Measurements from ENCODE around the gene MACROD2. TPM values are rescaled to one million over a fixed set of nuclear protein-coding genes. Genes with fewer than 3 reads are reported as not detected.

Gene MACROD2
- total and polyA plus RNA-seq, 11 donors = 0.54 to 5.4 (median 2.4) TPM

DNA sequence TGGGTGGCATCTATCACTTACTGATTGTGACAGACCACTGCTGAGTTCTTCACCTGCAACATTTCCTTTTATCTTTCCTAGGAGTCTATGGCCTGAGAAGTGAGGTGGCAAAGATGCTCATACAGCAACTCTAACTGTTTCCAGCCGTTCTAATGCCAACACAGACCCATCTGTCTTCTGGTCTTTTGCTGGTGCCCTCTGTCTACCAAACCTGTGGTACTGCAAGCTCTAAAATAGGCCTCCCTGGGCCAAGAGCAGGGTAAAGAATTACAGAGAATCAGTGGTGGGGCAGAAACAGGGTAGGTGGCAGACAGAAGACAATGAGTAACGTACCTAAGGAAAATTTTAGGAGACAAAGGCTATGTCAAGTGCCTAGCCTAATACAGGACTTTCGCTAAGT, 953.1 kb downstream of the MACROD2 start:
- Histone ChIP-seq H3K4me3 (no peak overlapping the region), H3K36me3 (no peaks in the 10 kb centered on the region), H3K9me3 (no peaks in the 10 kb centered on the region), H3K27me3 (no peaks in the 10 kb centered on the region), H3K27ac (no peak overlapping the region), H3K4me1 (no peaks in the 10 kb centered on the region)
- TF ChIP-seq CTCF (IDR thresholded peaks at IDR 0.05) (no peak), POLR2A (IDR thresholded peaks at IDR 0.05) (no peak)
- no peak for DNase-seq
- intact Hi-C loops (cut with DNase I) = no loop called here
- 70 to 74% (median 71%) methylated on average over 3 of the region's 3 CpGs for WGBS, 4 donors
- no peak for ATAC-seq

GRCh38 chr20:14950633-14951032, 955.3 kb downstream of the MACROD2 start:
- TF ChIP-seq POLR2A (IDR thresholded peaks at IDR 0.05) = no peak
- no peak for TF ChIP-seq CTCF (IDR thresholded peaks at IDR 0.05)
- intact Hi-C loops (cut with DNase I) = no loop called here
- H3K36me3 ChIP-seq = no peaks in the 10 kb centered on the region
- no peaks in the 10 kb centered on the region for H3K4me1 ChIP-seq
- no peaks in the 10 kb centered on the region for H3K27me3 ChIP-seq
- ATAC-seq (no peak), DNase-seq (no peak)
- no peak overlapping the region for H3K27ac ChIP-seq
- no peak overlapping the region for H3K4me3 ChIP-seq
- no peaks in the 10 kb centered on the region for H3K9me3 ChIP-seq
- WGBS, 4 donors = 55 to 76% (median 71%) methylated on average over 1 of the region's 1 CpG

DNA sequence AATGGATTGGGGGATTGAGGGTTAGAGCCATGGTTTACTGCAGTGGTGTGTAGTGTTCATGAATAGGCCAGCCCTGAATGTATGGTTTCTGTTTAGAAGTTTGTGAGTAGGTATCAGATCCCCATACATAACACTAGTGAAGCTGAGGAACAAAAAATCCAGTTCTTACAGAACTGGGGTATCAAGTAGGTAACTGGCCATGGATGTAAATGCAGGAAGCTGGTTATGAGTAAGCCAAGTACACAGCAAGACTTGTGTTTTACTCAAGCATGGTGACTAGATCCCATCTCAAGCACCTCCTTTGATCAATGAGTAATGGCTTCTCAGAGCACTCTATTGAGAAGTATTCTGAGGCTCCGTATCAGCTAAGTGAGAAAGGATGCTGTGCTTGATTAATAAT, 955.8 kb downstream of the MACROD2 start:
- no peak for DNase-seq
- Histone ChIP-seq H3K4me3 (no peak overlapping the region), H3K27me3 (no peaks in the 10 kb centered on the region), H3K9me3 (no peaks in the 10 kb centered on the region), H3K27ac (no peak overlapping the region), H3K36me3 (no peaks in the 10 kb centered on the region), H3K4me1 (no peaks in the 10 kb centered on the region)
- 68 to 93% (median 80%) methylated on average over 1 of the region's 1 CpG for WGBS, 4 donors
- intact Hi-C loops (cut with DNase I) = no loop called here
- ATAC-seq = no peak
- TF ChIP-seq CTCF (IDR thresholded peaks at IDR 0.05) (no peak), POLR2A (IDR thresholded peaks at IDR 0.05) (no peak)

DNA sequence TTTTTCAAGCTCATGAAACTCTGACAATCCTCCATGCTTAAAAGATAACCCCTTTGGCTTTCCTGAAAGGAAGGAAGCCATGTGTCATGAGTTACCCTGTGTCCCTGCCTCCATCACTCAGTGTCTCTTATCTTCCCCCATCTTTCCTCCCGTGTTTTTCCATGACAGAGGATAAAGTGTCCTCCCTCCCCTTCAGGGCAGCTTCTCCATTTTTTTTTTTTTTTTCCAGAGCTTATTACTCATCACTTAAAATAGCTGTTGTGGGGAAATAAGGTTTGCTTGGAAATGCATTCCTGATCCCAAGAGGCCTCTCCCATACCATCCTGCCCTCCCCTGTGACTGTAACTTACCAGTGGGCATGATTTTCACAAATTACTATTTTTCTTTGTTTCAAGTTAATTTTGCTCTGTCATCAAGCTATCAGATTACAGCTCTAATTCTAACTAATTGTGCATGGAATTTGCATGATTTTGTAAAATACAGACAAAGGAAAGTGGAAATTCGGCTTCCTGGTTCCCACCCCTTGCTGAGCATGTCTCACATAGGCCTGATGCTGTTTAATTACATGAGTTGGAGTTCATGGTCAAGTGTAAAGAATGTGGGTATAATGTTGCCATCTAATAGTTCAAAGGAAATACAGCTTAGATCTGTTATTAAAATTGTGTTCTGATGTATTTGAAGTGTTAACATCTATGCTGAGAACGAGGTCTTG, 956.5 kb downstream of the MACROD2 start:
- TF ChIP-seq CTCF (IDR thresholded peaks at IDR 0.05) (no peak), POLR2A (IDR thresholded peaks at IDR 0.05) (no peak)
- H3K27ac ChIP-seq = no peak overlapping the region
- no peaks in the 10 kb centered on the region for H3K27me3 ChIP-seq
- intact Hi-C loops (cut with DNase I) = no loop called here
- ATAC-seq (peak in 1 of 4 donors; percentile 51), DNase-seq (no peak)
- 49 to 63% (median 58%) methylated on average over 3 of the region's 3 CpGs for WGBS, 4 donors
- H3K36me3 ChIP-seq = no peaks in the 10 kb centered on the region
- H3K9me3 ChIP-seq = no peaks in the 10 kb centered on the region
- no peaks in the 10 kb centered on the region for H3K4me1 ChIP-seq
- no peak overlapping the region for H3K4me3 ChIP-seq
